ENCODE data around the gene TBX2.

Gene TBX2

GRCh38 chr17:61400717-61401388 lies 1.2 kb downstream of the TBX2 start:
- TF ChIP-seq CSRNP3 (CRISPR knock-in tag; IDR thresholded peaks at IDR 0.05), result no peak
- TF ChIP-seq CSDC2 (CRISPR knock-in tag; IDR thresholded peaks at IDR 0.05), result no peak
- TF ChIP-seq RARB (CRISPR knock-in tag; IDR thresholded peaks at IDR 0.05), result no peak
- ATAC-seq, result no peak

GRCh38 chr17:61401389-61402072 lies 1.9 kb downstream of the TBX2 start:
- no peak for TF ChIP-seq PPARA (CRISPR knock-in tag; IDR thresholded peaks at IDR 0.05; ENCODE audit: borderline replicate concordance)
- TF ChIP-seq ZNF565 (CRISPR knock-in tag; conservative IDR thresholded peaks at IDR 0.05; ENCODE audit: low read depth), result 0 out of 2 replicates have a peak, but pooled peaks have one; percentile 38
- ATAC-seq, result no peak; the same call in 2 of the 3 replicates

- TF ChIP-seq ISL1 (CRISPR knock-in tag; IDR thresholded peaks at IDR 0.05) (no peak), TOX (CRISPR knock-in tag; IDR thresholded peaks at IDR 0.05; ENCODE audit: borderline replicate concordance) (no peak), SNAI2 (CRISPR knock-in tag; IDR thresholded peaks at IDR 0.05) (no peak), CSRNP3 (CRISPR knock-in tag; IDR thresholded peaks at IDR 0.05) (no peak)
- ATAC-seq, result no peak
Measured at GRCh38 chr17:61402073-61402541, 2.5 kb downstream of the TBX2 start.

- no peak for TF ChIP-seq GLIS3 (CRISPR knock-in tag; IDR thresholded peaks at IDR 0.05)
- TF ChIP-seq SNAI2 (CRISPR knock-in tag; IDR thresholded peaks at IDR 0.05), result 0 out of 2 replicates have a peak, but pooled peaks have one; percentile 60
- 0 out of 2 replicates have a peak, but pooled peaks have one; percentile 4 for TF ChIP-seq CREB5 (CRISPR knock-in tag; IDR thresholded peaks at IDR 0.05; ENCODE audit: low read depth)
- TF ChIP-seq BACH2 (CRISPR knock-in tag; IDR thresholded peaks at IDR 0.05; ENCODE audit: borderline replicate concordance), result no peak
Measured at GRCh38 chr17:61402978-61403800, 3.5 kb downstream of the TBX2 start.

GRCh38 chr17:61403801-61404662 lies 4.4 kb downstream of the TBX2 start:
- no peak for ATAC-seq
- TF ChIP-seq POU6F1 (CRISPR knock-in tag; IDR thresholded peaks at IDR 0.05; ENCODE audit: borderline replicate concordance, low read depth) (no peak), TOX (CRISPR knock-in tag; IDR thresholded peaks at IDR 0.05; ENCODE audit: borderline replicate concordance) (no peak), ZFP3 (CRISPR knock-in tag; IDR thresholded peaks at IDR 0.05) (no peak), ESRRG (CRISPR knock-in tag; IDR thresholded peaks at IDR 0.05) (no peak), OSR1 (CRISPR knock-in tag; IDR thresholded peaks at IDR 0.05) (no peak), ISL1 (CRISPR knock-in tag; IDR thresholded peaks at IDR 0.05) (no peak), CREB5 (CRISPR knock-in tag; IDR thresholded peaks at IDR 0.05; ENCODE audit: low read depth) (0 out of 2 replicates have a peak, but pooled peaks have one; percentile 4)

More at GRCh38 chr17:61402978-61403800, 3.5 kb downstream of the TBX2 start:
- no peak for ATAC-seq
